NCI-H2227 (cell line): ENCODE data around the gene DUSP22.

ENCODE experiments used
- DNase-seq: peaks from one replicate; lab custom pipeline; 2025; ENCODE audit not compliant: unreplicated experiment; lab: John Stamatoyannopoulos, UW

Gene DUSP22

DNA sequence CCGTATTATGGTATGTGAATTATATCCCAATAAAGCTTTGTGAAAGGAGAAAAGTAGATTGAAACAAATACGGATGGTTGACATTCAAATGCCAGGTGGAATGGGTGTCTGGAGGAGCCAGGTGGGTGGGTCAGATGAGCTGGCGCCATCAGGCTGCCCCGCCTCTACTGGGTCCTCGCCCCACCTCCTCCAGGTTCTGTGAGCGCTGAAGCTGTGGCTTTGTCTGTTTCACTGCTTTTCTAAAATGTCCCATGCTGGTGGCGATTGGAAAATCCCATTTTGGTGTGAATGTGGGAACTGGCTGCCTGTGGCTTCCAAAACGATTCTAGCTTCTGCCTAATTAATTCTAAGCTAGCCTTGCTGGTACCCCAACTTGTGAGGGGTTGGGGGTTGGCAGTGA lies 16.5 kb downstream of the DUSP22 start:
- no peak for DNase-seq

DNA sequence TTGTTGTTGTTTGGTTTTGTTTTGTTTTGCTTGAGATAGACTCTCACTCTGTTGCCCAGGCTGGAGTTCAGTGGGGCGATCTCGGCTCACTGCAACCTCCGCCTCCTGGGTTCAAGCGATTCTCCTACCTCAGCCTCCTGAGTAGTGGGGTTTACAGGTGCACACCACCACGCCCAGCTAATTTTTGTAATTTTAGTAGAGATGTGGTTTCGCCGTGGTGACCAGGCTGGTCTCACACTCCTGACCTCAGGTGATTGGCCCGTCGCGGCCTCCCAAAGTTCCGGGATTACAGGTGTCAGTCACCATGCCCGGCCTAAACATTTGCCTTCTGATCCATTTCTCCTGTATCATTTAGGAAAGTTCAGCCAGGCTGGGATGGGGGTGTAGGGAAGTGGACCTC lies 17.7 kb downstream of the DUSP22 start:
- DNase-seq: no peak

DNA sequence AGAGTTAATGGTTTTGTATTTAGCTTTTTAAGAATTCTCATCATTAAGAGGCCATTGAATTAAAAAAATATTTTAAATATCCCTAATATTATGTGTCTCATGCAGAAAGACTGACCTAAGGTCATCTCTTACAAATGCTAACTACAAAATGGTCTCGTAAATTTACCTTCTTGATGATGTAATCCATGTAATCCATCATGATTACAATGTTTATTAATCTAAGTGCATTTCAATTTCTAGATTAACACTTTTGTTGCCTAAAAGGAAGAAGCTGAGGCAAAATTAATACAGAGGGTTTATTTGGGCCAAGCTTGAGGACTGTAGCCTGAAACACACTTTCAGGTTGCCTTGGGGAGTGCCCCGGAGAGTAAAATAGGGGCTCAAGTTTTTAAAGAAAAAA lies 18.4 kb downstream of the DUSP22 start:
- no peak for DNase-seq

DNA sequence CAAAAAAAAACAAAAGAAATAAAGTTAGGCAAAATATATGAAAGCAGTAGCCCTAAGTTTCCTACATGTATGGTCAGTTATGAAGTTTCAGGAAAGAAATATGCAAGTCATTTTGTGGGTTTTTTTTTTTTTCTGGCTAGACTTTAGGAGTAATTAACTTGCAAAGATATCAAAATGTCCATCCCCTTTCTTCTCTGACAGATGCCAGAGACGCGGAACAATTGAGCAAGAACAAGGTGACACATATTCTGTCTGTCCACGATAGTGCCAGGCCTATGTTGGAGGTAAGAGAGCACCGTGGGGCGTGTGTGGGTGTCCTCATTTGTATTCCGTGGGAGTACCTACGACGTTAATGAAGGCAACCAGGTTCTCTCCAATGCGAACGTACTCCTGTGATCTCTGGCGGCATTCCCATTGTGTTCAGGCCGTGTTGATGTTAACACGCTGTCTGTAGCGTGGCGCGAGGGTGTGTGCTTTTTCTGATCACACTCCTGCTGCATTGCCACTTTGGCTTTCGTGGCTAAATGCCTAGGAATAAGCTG lies 19.5 kb downstream of the DUSP22 start:
- DNase-seq: no peak

DNA sequence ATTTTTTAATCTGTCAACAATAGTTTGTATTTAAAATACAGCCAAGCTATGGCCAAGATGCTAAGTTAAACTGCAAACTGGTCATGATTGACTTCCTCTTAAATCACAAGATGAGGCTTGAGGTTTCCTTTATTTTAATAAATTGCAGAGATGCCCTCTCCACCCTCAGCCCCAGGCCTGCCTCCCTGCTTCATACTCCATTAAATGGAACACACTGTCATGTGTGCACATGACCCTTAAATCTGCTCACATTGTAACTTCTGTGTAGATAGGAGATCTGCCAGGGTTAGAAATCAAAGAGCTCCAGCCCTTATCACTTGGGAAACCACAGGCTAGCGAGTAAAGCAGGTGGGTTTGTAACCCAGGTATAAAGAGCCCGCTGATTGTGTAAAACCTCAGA lies 20.8 kb downstream of the DUSP22 start:
- no peak for DNase-seq

DNA sequence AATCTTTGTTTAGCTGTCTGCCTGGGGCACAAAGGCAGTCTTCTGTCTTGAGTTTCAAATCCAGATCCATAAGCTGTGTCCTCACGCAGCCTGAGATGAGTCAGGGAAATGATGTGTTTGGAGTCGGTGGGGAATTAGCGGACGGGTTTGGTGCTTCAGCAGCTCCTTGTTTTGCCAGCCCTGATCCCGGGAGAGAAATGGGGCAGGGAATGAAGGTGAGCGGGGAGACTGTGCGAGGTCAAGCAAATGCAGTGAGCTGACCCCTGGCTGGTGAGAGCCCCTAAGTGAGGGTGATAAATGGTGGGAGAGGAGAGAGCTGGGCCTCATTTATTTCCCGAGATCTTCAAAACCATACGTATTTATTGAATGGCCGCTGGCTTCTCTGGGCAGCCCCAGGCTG lies 21.6 kb downstream of the DUSP22 start:
- DNase-seq: no peak

DNA sequence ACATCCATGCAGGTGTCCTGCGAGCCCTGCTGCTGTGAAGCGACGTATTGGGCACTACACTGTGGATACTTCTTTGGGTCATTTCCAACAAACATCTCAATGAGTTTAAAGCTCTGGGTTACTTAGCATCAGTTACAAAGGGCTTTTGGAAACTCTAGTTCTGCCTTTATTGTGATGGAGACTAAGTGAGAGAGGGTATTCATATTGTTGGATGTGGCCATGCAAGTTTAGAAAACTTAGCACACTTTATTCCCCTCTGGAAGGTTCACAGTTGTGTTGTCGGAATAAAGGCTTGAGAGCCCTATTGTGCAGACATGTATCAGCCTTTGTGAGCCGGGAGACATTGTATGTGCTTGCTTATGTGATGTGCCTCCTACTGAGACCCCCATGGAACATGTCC lies 22.1 kb downstream of the DUSP22 start:
- DNase-seq: no peak

DNA sequence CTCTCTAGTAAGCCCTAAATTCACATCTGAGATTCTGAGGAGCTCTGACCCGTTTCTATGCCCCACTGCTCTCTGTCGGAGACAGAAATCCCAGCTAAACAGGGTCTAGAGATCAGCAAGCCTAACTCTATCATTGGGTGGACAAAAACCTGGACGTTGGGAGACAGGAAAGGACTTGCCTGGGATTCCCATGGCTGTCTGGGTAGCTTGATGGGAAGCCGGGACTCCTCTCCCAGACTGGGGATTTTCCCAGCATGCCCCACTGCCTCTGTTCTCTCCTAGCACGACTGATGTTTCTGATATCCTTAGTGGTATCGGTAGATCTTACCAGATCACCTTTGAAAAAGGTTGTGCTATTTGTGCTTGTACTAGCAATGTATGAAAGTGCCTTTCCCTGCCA lies 22.9 kb downstream of the DUSP22 start:
- DNase-seq: no peak

DNA sequence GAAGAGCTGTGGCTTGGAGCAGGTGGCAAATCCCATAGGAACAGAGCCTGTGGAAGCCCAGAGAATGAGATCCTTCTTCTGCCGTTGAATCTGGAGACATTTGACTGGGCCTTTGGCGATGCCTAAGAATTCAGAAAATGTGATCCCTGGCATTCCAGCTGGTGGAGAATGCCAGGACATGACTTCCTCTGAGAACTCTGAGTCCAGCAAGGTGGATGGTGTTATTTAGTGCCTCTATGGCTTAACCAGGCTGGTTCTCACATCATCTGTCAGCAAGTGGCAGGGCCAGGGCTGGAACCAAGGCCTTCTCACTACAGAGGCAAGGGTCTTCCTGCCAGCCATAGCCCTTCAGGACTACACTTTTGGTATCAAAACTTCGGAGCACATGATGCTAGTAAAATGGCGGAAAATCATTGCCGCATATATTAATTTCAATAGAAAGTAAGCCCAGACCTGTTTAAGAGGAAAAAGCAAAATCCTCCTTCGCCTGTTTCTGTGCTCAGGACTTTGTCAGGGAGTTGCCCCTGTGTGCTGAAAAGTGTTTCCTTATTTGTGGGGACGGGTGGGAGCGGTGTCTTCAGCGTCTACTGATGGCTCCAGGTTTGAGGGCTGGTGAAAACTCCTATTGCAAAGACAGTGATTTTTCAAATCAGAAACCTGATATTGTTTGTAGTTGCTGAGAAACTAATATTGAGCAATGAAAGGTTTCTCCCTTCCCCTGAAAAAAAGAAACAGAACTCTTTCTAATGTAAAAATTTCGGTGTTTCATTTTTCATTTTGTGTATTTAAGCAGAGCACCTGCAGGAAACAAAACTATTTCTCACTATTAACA lies 23.9 kb downstream of the DUSP22 start:
- no peak for DNase-seq

DNA sequence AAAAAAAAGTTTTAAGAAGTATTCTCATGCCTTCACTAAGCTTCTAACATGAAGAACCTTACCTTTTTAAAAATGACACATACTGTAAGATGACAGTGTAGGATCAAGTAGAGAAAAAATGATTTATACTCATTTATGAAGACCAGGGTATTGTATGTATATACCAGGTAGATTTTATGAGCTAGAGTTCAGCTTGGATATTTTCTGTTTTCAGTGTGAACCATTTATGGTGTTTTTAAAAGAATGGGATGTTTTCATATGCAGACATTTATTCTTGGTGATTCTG lies 24.4 kb downstream of the DUSP22 start:
- no peak for DNase-seq

DNA sequence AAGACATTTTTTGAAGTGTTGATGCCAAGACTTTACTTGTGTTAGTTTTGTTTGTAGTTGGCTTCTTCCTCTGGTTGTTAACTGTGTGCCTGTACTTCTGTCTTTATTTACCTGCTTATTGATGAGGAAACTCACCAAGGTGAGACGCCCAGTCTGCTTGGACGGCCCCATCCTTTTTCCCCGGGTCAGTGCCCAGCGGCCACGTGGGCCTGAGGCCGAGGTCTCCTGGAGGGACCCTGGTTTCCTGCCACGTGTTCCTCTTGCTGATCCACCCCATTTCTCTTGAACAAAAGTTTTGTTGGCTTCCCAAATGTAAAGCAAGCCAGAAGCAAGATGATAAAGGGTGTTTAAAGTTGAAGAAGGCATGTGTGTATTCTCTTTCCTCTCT lies 24.8 kb downstream of the DUSP22 start:
- no peak for DNase-seq

DNA sequence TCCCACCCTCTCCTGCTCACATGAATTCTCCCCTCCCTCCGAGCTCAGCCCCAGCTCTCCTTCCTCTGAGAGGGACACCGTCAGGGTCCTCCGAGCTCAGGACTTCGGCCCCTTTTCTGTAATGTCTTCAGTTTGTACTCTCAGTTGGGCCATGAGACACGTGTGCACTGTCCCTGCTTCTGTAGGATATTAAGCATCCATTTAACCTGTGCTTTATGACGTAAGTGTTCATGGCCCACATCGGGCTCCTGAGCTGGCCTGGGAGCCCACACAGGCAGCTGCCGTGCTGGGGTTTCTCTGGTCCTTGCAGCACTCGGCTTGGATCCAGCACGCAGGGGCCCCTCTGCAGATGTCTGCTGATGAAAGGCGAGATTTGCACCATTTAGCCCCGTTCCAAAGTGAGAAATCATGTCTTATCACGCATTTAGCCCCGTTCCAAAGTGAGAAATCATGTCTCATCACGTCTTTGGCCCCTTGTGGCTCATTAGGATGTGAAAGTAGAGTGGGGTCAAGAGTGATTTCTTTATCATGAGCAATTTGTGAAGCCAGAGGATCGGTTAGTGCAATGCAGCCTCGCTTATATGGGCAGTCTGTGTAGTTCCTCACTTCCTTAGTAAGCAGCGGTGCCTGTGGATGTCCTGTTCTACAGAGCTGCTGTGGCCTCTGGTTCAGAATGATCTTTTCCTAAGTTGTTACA lies 25.3 kb downstream of the DUSP22 start:
- DNase-seq: no peak

DNA sequence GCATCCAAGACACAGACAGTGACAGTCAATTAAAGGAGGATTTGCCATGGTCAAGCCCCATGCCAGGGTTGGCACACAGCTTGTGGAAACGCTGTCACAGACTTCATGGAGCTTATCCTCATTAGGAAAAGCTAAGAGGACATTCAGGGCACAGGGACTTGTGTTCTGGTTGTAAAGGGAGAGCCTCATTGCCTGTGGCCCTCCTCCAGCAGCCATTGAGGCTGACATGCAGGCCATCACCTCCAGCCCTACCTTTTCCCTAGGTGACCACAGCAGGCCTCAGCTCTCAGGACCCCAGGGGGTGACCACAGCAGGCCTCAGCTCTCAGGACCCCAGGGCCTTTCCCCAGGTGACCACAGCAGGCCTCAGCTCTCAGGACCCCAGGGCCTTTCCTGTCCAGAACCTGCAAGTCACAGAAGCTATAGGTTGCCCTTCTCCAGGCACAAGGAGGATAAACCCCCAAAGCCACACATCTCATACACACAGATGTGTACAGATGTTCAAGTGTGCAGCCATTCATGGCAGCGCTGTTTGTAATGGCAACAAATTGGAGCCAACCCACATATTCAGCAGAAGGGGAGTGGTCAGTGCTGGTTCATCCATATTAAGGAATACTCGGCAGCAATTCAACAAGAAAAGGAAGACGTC lies 26.1 kb downstream of the DUSP22 start:
- no peak for DNase-seq

DNA sequence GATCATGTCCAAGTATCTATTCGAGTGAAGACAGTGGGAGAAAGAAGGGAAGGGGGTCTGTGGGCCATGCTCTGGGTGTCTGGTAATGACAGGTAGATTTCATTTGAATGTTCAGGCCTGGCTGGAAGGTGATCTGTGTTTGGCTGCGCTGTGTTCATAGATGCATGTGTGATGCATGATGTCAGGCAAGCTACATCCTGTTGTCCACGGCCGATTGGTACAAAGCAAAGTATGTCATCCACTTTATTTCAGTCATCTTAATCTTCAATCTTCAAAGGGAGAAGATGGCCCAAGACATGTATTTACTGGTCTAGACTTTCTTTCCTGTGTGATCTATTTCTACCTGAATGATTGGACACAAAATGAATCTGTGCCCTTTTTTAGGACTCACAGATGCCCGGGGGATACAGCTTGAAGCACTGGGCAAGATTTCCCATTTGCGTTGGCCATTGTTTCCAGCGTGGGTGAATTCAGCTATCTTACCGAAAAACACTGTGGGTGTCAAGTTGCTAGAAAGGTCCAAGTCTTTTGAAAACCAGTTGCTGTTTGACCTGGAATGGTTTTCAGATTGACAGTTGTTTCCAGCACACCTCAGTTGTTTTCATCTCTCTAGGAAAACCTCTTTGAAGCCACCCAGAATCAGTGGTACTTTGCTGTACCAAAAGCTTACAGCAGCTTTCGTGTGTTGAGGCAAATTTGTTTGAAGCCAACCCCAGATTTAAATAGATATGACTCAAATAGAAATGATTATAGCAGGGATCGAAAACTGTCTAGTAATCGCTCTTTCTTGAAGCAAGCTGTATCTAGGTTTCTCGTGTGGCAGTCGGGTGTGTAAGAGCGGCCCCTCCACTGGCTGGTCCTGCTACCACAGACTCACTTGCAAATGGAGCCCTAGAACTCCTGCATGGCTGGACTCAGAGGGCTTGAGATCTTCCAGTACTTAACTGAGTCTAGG lies 27.2 kb downstream of the DUSP22 start:
- DNase-seq: no peak

DNA sequence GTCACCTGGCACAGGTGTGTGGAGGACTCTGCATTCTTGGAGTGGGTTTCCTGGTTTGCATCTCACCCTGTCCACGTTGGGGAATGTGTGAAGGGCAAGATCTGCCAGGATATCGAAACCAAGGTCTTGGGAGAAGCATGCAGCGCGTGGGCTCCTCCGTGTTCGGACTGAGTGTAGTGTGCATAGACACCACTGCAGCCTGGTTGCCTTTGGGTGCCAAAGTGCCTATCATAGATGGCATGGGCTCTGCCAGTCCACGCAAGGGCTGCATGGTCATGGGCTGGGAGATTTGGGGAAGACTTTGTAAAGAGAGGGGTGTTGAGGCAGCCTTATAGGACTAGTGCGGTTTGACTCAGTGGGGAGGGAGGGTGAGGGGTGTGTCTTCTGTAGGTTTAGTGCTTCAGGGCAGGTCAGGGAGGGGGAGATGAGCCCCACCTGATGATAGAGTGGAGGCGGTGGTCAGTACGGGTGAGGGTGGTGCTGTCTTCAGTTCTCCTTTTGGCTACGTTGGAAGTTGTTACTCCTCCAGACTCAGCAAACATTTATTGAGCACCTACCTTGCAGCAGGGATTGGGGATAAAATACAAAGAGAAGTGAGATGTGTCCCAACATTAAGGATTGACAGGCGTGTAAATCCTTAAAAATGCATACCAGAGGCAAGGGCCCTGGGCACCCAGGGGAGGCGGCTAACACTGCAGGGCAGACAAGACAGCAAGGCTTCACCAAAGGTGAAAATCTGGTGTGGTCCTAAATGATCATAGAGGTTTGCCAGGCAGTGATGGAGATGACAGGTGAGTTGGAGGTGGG lies 28.3 kb downstream of the DUSP22 start:
- DNase-seq: no peak

DNA sequence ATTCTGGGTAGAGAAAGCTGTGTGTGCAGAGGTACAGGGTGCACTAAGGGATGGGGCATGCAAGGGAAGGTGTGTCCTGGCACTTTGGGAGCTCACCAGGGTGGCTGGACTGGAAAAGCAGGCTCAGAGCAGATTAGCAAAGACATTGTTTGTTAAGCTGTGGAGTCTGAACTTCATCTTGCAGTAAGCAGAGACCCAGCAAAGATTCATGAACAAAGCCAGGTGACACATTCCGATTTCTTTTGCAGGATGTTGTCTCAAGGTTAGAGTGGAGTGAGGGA lies 28.8 kb downstream of the DUSP22 start:
- DNase-seq: no peak

DNA sequence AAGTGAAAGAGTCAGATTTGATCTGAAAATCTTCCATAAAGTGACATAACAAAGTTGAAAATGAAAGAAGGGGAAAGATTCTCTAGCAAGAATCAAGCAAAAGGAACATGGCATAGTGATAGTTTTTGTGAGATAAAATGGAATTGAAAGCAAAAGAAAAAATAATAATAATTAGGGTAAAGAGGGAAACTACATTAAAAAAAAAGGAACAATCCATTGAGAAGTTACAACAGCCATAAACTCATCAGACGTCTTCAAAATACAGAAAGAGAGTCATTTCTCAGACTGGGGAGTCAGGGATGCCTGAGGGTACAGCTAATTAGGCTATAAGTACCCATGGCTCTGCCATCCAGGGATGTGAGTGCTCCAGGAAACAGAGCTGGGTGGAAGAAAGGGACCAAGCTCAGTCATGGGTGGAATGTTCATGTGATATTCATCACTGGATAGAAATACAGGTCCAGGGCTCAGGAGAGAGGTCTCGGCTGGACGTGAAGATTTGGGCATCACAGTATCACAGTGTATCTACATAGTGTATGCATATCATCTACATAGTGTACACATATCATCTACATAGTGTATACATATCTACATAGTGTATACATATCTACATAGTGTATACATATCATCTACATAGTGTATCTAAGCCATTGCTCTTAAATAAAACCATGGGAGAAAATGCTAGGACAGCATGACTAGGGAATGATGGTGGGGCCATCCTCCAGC lies 29.4 kb downstream of the DUSP22 start:
- DNase-seq: no peak

DNA sequence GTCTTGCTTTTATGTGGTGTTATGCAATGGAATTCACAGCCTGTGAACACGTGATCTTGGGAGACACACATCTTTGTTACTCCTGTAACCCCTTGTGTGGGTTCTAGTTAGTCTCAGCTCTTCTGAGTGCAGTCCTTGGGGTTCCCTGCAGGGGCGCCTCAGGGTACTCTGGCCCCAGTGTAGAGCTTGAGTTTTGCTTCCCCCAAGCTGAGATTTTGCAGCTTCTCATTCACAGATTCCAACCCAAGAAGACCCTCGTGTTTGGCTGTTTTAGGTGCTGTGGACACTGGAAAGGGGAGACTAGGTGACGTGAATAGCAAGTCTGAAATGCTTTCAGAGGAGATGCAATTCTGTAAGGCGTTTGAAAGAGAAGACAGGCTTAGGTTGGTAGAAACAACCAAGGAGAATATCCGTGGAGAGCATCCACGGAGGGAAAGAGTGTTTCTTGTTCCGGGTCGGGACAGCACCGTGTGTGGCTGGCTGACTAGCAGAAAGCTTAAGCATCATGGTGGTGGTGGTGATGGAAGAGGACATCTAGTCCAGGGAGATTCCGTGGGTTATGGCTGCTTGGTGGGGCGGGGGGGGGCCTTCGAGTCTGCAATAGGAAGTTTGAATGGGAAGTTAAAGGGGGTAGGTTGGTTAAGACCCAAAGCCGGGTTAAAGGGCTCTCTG lies 30.1 kb downstream of the DUSP22 start:
- no peak for DNase-seq
